Small intestine (tissue), 7 donors: ENCODE measurements around the gene GPRIN1. TPM values are rescaled to one million over a fixed set of nuclear protein-coding genes. Genes with fewer than 3 reads are reported as not detected.
A peak's percentile ranks its signal among the peaks of the same experiment; 100 is the strongest.
"Not testable (repeated sequence)": the region's sequence is repeated elsewhere in the genome, so short reads cannot be mapped to it uniquely, and the experiment has no call there.

ENCODE experiments used
- DNase-seq, 2 donors: peaks; one replicate each; pipeline versions ENCODE4 v3.0.0 to v3.0.0-alpha.2; 2013
- FAIRE-seq: peaks from 2 replicates; lab custom pipeline; 2012; peaks lifted over from hg19 to GRCh38; lab: Jason Lieb, UNC
- H3K27ac ChIP-seq, 3 donors: one replicate each; pipeline ENCODE4 v1.5.1; 2013; ENCODE audit warnings: low read length in 2 of 3, mild to moderate bottlenecking in 2 of 3, control low read depth in 1 of 3, inconsistent platforms in 1 of 3, low read depth in 1 of 3, moderate library complexity in 1 of 3
- H3K27me3 ChIP-seq, 3 donors: one replicate each; pipeline ENCODE4 v1.6.1; 2013; ENCODE audit warnings: low read length in 3 of 3, inconsistent platforms in 1 of 3; ENCODE audit not compliant: control insufficient read depth in 3 of 3, insufficient read depth in 3 of 3
- H3K36me3 ChIP-seq, 3 donors: one replicate each; pipeline ENCODE4 v1.6.1; 2013; ENCODE audit warnings: low read length in 3 of 3, inconsistent platforms in 1 of 3, low read depth in 1 of 3, mild to moderate bottlenecking in 1 of 3, moderate library complexity in 1 of 3; ENCODE audit not compliant: control insufficient read depth in 3 of 3, insufficient read depth in 2 of 3
- H3K4me1 ChIP-seq, 3 donors: one replicate each; pipeline ENCODE4 v1.6.1; 2013; ENCODE audit warnings: low read length in 2 of 3, inconsistent platforms in 1 of 3, low read depth in 1 of 3, mild to moderate bottlenecking in 1 of 3, moderate library complexity in 1 of 3; ENCODE audit not compliant: control insufficient read depth in 3 of 3, insufficient read depth in 2 of 3
- H3K4me3 ChIP-seq, 3 donors: one replicate each; pipeline ENCODE4 v1.5.1; 2013; ENCODE audit warnings: low read length in 3 of 3, control low read depth in 1 of 3, inconsistent platforms in 1 of 3, low read depth in 1 of 3, mild to moderate bottlenecking in 1 of 3, moderate library complexity in 1 of 3
- H3K9me3 ChIP-seq, 2 donors: one replicate each; pipeline ENCODE4 v1.6.1; 2013; ENCODE audit warnings: low read depth in 1 of 2, low read length in 1 of 2; ENCODE audit not compliant: control insufficient read depth in 2 of 2, insufficient read depth in 1 of 2
- WGBS, 3 donors: extraction: QIAGEN DNeasy Blood & Tissue Kit; methylation state at CpG; one replicate each; pipeline ENCODE4 v1.1.7; 2013; 5-methylcytosine and 5-hydroxymethylcytosine counted together
- polyA plus RNA-seq, 4 donors: library from polyadenylated mRNA; stranded (reverse) in 3 of 4; unstranded in 1 of 4; fragments of 200-250 nt in 3 of 4; fragments of 120-200 nt in 1 of 4; gene quantifications; one replicate each; pipeline versions ENCODE4 v1.2.1 to v1.2.3, GENCODE V29; 2013
- donor health status: healthy with polysubstance abuse.
- donor health status: control.
- donor health status: control.
- donor health status: Bipolar disorder and iron deficiency.
- donor health status: healthy.

GPRIN1 gene
- polyA plus RNA-seq, 4 donors, result 0.54 to 9.0 (median 1.6) TPM; not detected in 1

- no peak for FAIRE-seq
- H3K27ac ChIP-seq, result no peak overlapping the region
Measured at GRCh38 chr5:176595386-176595943, 14.5 kb downstream of the GPRIN1 start.

GRCh38 chr5:176594554-176594953 lies 15.4 kb downstream of the GPRIN1 start:
- no peak for DNase-seq
- H3K9me3 ChIP-seq, result peaks cover 0 to 7% of the 10 kb centered on the region in 2 donors
- 87 to 92% (median 89%) methylated on average over 8 of the region's 8 CpGs for WGBS, 3 donors

More at GRCh38 chr5:176595386-176595943, 14.5 kb downstream of the GPRIN1 start:
- no peak overlapping the region for H3K4me3 ChIP-seq
- H3K9me3 ChIP-seq, result peaks cover 0 to 6% of the 10 kb centered on the region in 2 donors
- peaks cover 0 to 13% (median 4%) of the 10 kb centered on the region in 3 donors for H3K27me3 ChIP-seq
- H3K4me1 ChIP-seq, result peaks cover 0 to 3% (median 2%) of the 10 kb centered on the region in 3 donors
- peaks cover 0 to 44% (median 10%) of the 10 kb centered on the region in 3 donors for H3K36me3 ChIP-seq
- 79 to 86% (median 84%) methylated on average over 11 of the region's 11 CpGs for WGBS, 3 donors
- DNase-seq, result no peak

GRCh38 chr5:176593273-176593869 lies 16.6 kb downstream of the GPRIN1 start:
- Histone ChIP-seq H3K36me3 (peaks cover 0 to 62% (median 13%) of the 10 kb centered on the region in 3 donors), H3K27me3 (peaks cover 0 to 7% (median 4%) of the 10 kb centered on the region in 3 donors), H3K4me1 (peaks cover 0 to 3% (median 2%) of the 10 kb centered on the region in 3 donors), H3K27ac (no peak overlapping the region), H3K4me3 (no peak overlapping the region), H3K9me3 (peaks cover 0 to 7% of the 10 kb centered on the region in 2 donors)
- 91 to 97% (median 96%) methylated on average over 11 to 12 of the region's 12 CpGs for WGBS, 3 donors
- FAIRE-seq (no peak), DNase-seq (no peak)

More at GRCh38 chr5:176594554-176594953, 15.4 kb downstream of the GPRIN1 start:
- no peak for FAIRE-seq
- peaks cover 0 to 13% (median 4%) of the 10 kb centered on the region in 3 donors for H3K27me3 ChIP-seq
- H3K36me3 ChIP-seq, result peaks cover 0 to 53% (median 12%) of the 10 kb centered on the region in 3 donors
- H3K4me3 ChIP-seq, result no peak overlapping the region
- H3K27ac ChIP-seq, result no peak overlapping the region
- peaks cover 0 to 3% (median 2%) of the 10 kb centered on the region in 3 donors for H3K4me1 ChIP-seq

GRCh38 chr5:176592573-176592972 lies 17.4 kb downstream of the GPRIN1 start:
- Histone ChIP-seq H3K36me3 (peaks cover 0 to 64% (median 13%) of the 10 kb centered on the region in 3 donors), H3K9me3 (peaks cover 0 to 7% of the 10 kb centered on the region in 2 donors), H3K4me3 (no peak overlapping the region), H3K27me3 (peaks cover 0 to 4% (median under 1%) of the 10 kb centered on the region in 3 donors), H3K4me1 (peaks cover 0 to 3% (median 2%) of the 10 kb centered on the region in 3 donors), H3K27ac (no peak overlapping the region)
- WGBS, 3 donors, result 95 to 100% (median 100%) methylated on average over 3 of the region's 3 CpGs
- FAIRE-seq (no peak), DNase-seq (no peak)

DNA sequence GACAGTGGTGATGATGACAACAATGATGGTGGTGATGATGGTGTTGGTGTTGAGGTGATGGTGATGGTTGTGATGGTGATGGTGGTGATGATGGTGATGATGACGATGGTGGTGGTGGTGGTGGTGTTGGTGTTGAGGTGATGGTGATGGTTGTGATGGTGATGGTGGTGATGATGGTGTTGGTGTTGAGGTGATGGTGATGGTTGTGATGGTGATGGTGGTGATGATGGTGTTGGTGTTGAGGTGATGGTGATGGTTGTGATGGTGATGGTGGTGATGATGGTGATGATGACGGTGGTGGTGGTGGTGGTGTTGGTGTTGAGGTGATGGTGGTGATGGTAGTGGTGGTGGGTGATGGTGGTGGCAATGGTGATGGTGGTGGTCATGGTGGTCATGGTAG lies 18.3 kb downstream of the GPRIN1 start:
- WGBS, 3 donors, result 60 to 77% (median 71%) methylated on average over 1 to 2 of the region's 2 CpGs

GRCh38 chr5:176590035-176590717 lies 19.8 kb downstream of the GPRIN1 start:
- Histone ChIP-seq H3K4me3 (no peak overlapping the region), H3K27me3 (peaks cover 0 to 1% (median 0%) of the 10 kb centered on the region in 3 donors), H3K27ac (no peak overlapping the region), H3K9me3 (peaks cover 0 to 17% of the 10 kb centered on the region in 2 donors), H3K4me1 (no peaks in the 10 kb centered on the region), H3K36me3 (peaks cover 0 to 72% (median 19%) of the 10 kb centered on the region in 3 donors)
- no peak for DNase-seq
- FAIRE-seq, result no peak
- 83 to 88% (median 87%) methylated on average over 15 to 17 of the region's 17 CpGs for WGBS, 3 donors

More for the DNA sequence above, 18.3 kb downstream of the GPRIN1 start:
- peak; percentile 99 for FAIRE-seq
- H3K27ac ChIP-seq, DNase-seq, H3K9me3 ChIP-seq, H3K27me3 ChIP-seq, H3K4me3 ChIP-seq, H3K4me1 ChIP-seq: not testable (repeated sequence)
- H3K36me3 ChIP-seq, result peaks cover 0 to 69% (median 13%) of the 10 kb centered on the region in 3 donors

- H3K9me3 ChIP-seq, result peaks cover 0 to 26% of the 10 kb centered on the region in 2 donors
- H3K36me3 ChIP-seq, result peaks cover 0 to 75% (median 28%) of the 10 kb centered on the region in 3 donors
- H3K27ac ChIP-seq, result no peak overlapping the region
- no peak overlapping the region for H3K4me3 ChIP-seq
- H3K4me1 ChIP-seq, result no peaks in the 10 kb centered on the region
- WGBS, 3 donors, result 87 to 95% (median 93%) methylated on average over 31 of the region's 31 CpGs
- no peaks in the 10 kb centered on the region for H3K27me3 ChIP-seq
- DNase-seq (no peak), FAIRE-seq (no peak)
Measured at GRCh38 chr5:176589039-176589769, 20.8 kb downstream of the GPRIN1 start.

- Histone ChIP-seq H3K4me1 (no peaks in the 10 kb centered on the region), H3K27ac (no peak overlapping the region), H3K27me3 (no peaks in the 10 kb centered on the region), H3K36me3 (peaks cover 0 to 75% (median 34%) of the 10 kb centered on the region in 3 donors), H3K9me3 (peaks cover 0 to 36% of the 10 kb centered on the region in 2 donors), H3K4me3 (no peak overlapping the region)
- no peak for DNase-seq
- FAIRE-seq, result no peak
Measured at GRCh38 chr5:176588297-176588696, 21.7 kb downstream of the GPRIN1 start.
